PC-3 (cell line): ENCODE data around the gene PPM1E.

Source experiments
- EZH2 ChIP-seq: fragments of 300-600 bp; sonication (generic); IDR thresholded peaks from one replicate; pipeline ENCODE4 v1.6.1; 2017; ENCODE audit warnings: antibody characterized with exemption, mild to moderate bottlenecking, low read length; ENCODE audit not compliant: unreplicated experiment
- EZH2phosphoT487 ChIP-seq: fragments of 300-600 bp; sonication (generic); IDR thresholded peaks from 2 replicates; pipeline ENCODE4 v1.6.1; 2018; ENCODE audit warnings: mild to moderate bottlenecking, antibody characterized with exemption, low read length, borderline replicate concordance
- TF ChIP-seq, protein P1 (sequence below): fragments of 300-600 bp; sonication (generic); conservative IDR thresholded peaks from 2 replicates; pipeline ENCODE4 v1.5.1; 2017; ENCODE audit warnings: antibody characterized with exemption, low read depth, mild to moderate bottlenecking, low read length

DNA sequence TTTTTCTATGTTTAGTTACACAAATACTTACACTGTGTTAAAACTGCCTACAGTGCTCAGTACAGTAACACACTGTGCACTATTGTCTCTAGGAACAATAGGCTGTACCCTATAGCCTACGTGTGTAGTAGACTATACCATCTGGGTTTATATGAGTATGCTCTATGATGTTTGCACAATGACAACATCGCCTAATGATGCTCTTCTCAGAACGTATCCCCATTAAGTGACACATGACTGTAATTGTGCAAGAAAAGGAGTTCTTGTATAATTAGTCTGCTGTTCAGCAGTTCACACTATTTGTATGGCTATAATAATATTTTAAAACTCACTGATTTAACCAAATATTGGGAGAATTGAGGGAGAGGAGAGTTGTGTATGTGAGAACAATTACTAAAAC is 177.3 kb downstream of the PPM1E start:
- TF ChIP-seq EZH2phosphoT487: no peak
- TF ChIP-seq, protein P1, sequence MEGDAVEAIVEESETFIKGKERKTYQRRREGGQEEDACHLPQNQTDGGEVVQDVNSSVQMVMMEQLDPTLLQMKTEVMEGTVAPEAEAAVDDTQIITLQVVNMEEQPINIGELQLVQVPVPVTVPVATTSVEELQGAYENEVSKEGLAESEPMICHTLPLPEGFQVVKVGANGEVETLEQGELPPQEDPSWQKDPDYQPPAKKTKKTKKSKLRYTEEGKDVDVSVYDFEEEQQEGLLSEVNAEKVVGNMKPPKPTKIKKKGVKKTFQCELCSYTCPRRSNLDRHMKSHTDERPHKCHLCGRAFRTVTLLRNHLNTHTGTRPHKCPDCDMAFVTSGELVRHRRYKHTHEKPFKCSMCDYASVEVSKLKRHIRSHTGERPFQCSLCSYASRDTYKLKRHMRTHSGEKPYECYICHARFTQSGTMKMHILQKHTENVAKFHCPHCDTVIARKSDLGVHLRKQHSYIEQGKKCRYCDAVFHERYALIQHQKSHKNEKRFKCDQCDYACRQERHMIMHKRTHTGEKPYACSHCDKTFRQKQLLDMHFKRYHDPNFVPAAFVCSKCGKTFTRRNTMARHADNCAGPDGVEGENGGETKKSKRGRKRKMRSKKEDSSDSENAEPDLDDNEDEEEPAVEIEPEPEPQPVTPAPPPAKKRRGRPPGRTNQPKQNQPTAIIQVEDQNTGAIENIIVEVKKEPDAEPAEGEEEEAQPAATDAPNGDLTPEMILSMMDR: no peak
- TF ChIP-seq EZH2: no peak
